ENCODE results near the gene ADCK2.

DNA sequence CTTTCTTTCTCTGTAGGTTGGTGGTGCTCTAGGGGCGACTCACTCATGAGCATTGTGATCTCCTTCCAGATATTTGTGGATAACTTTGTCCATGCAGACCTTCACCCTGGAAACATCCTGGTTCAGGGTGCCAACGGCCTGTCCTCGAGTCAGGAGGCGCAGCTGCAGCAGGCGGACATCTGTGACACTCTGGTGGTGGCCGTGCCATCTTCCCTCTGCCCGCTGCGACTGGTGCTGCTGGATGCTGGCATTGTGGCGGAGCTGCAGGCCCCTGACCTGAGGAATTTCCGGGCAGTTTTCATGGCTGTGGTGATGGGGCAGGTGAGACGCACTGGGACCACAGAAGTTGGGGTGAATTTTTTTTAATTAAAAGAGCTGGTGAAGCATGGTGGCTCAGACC, 14.2 kb downstream of the ADCK2 start:
- no peak for TF ChIP-seq CTCF (IDR thresholded peaks at IDR 0.05)
- TF ChIP-seq POLR2A (IDR thresholded peaks at IDR 0.05) = no peak

All from esophagus squamous epithelium (tissue), 4 donors.